Measurements from ENCODE around the gene COA1.
"Not testable (repeated sequence)": the region's sequence is repeated elsewhere in the genome, so short reads cannot be mapped to it uniquely, and the experiment has no call there.

The COA1 gene

GRCh38 chr7:43686991-43687390 lies 42.3 kb downstream of the COA1 start:
- DNase-seq: no peak

DNA sequence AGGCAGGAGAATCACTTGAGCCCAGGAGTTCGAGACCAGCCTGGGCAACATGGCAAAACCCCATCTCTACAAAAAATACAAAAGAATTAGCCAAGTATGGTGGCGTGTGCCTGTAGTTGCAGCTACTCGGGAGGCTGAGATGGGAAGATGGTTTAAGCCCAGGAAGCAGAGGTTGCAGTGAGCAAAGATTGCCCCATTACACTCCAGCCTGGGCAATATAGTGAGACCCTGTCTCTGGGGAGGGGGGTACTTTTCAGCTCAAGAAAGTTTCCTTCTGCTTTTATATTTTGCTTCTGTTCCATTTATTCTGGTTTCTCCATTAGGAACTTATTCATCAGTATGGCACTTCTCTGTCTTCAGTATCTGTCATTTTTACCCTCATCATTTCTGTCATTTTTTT lies 48.6 kb downstream of the COA1 start:
- no peak for DNase-seq

- DNase-seq: no peak
Measured at GRCh38 chr7:43679210-43680068, 49.9 kb downstream of the COA1 start.

DNA sequence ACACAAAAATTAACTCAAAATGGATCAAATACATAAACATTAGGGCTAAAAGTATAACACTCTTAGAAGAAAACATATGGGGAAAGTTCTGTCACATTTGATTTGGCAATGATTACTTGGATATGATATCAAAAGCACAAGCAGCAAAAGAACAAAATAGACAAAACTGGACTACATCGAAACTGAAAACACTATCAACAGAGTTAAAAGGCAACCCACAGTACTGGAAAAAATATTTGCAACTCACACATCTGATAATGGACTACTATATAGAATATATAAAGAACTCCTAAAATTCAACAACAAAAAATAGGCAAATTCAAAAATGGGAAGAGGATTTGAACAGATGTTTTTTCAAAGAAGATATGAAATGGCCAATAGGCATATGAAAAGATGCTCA lies 51.0 kb downstream of the COA1 start:
- DNase-seq: no peak

GRCh38 chr7:43677864-43678263 lies 51.5 kb downstream of the COA1 start:
- no peak for DNase-seq

- no peak for DNase-seq
Measured at GRCh38 chr7:43674559-43675436, 54.5 kb downstream of the COA1 start.

- not testable (repeated sequence) for DNase-seq
Measured at GRCh38 chr7:43673243-43673976, 55.9 kb downstream of the COA1 start.

GRCh38 chr7:43671521-43671920 lies 57.8 kb downstream of the COA1 start:
- DNase-seq: no peak

DNA sequence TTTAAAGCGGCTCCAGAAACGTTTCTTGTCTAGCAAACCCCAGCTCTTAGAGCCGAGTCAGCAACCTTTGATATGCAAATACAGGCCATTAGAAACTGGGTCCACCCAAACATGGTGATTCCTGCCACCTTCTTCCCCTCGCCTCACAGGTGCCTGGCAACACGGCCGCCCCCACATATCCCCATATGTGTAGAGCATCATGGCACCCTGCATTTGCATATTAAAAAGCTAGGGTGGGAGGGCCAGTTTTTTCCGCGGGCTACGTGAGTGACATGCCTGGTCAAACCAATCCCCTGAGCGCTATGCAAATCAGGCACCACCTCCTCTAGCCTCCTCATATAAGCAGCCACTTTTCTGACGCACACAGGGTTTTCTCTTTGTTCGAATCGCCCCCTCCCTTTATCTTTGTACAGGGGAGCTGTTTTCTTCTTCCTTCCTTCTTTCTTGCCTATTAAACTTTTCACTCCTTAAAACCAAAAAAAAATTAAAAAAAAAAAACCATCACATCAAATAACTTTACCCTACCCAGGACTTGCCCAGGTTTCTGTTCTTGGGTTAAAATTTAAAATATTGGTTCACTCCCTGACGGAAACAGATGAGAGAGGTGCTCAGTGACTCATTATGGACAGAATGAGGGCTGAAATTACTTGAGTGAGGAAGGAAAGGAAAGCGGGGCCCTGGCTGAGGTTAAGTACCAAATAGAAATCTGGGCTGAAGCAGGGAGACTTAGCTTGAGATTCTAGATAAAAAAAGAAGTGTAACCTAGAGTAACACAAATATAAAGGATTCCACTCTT lies 59.8 kb downstream of the COA1 start:
- no peak for DNase-seq

DNA sequence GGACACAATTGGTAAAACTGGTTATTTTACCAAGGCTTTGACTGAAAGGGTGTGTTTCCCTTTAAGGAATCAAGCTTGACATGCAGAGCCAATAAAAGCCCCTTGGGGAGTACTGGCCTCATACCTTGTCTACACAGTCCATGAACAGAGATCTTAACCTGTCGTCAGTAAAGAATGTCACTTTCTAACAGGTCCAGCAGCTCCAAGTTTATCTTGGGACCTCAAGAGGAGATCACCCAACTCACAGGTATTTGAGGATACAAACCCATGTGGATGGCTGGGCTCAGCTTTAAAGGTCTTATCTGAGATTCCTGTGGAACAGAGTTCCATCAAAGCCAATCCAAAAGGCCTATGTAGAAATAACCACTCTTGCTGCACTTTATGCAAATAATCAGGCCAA lies 61.3 kb downstream of the COA1 start:
- no peak for DNase-seq

GRCh38 chr7:43666938-43667337 lies 62.4 kb downstream of the COA1 start:
- DNase-seq: no peak

DNA sequence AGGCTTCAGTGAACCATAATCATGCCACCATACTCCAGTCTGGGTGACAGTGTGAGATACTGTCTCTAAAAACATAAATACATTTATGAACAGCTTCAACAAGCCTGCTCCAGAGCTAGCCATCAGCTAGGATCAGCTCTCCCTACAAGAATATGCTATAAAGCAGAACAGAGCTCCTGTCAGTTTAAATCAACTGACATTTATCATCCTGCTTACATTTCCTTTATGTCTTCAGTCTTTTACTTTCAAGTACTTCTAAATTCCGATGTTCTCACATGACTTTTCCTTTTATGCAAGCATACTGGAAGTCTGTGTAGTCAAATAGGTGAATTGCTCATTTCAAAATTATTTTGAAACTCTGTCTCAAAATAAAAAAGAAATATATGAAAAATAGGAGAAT lies 64.6 kb downstream of the COA1 start:
- DNase-seq: no peak

- no peak for DNase-seq
Measured at GRCh38 chr7:43660141-43660540, 69.2 kb downstream of the COA1 start.

DNA sequence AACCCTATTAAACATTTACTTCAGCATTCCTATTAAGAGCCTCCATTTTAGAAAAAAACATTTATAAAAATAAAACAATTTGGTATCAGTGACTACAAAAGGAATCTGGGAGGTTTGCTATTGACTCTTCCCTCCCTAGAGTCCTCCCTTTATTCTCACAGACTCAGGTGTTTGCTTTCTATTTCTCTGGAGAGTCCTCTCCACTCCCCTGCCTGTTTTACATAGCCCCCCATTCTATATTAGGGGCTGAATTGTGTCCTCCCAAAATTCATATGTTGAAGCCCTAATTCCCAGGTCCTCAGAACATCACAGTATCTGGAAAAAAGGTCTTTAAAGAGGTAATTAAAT lies 69.8 kb downstream of the COA1 start:
- no peak for DNase-seq

DNA sequence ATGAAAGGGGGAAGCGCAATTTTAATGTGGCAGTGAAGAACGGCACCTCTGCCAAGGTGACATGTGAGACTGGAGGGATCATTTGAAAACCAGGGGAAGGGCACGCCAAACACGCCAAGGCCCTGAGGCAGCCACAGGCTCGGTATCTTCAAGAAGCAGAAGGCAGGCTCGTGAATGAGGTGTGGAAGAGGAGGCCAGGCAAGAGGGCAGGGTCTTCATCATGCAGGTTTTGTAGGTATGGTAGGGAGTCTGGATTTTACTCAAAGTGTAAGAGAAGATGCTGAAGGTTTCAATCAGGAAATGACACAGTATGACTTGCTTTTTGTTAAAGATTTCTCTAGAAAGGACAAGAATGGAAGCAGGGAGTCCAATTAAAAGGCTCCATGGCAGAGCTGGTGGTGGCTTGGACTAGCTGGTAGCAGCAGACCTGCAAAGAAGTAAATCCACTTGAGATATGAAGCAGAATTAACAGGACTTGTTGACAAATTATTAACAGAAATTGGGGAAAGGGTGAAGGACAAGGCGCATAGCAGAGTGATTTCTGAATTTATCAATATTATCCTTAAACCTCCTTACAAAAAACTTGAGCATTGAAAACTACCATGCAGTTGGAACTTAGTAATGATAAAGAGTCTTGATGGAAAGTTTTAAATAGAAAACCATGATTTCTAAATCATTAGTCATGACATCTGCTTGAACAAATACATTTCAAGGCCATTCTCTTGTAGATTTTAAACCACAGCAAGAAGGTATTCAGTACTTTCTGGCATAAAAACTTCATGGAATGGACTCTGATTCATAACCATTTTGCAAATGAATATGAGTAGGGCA lies 70.4 kb downstream of the COA1 start:
- no peak for DNase-seq

DNA sequence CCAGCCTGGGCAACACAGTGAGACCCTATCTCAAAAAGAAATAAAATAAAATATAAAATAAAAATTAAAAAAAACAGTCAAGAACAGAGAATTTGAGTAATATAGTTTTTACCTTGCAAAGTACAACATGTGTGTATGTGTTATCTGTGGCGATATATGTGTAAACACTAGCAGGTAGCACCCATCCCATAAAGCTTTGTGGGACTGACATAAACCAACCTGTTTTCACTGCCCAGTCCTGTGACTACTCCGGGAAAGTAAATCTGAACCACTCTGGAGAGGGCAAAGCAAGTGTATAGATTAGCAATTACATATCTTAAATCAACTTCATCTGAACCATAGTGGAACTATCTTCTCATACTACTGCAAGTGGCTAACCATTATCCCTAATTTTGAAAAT lies 72.3 kb downstream of the COA1 start:
- DNase-seq: no peak

DNA sequence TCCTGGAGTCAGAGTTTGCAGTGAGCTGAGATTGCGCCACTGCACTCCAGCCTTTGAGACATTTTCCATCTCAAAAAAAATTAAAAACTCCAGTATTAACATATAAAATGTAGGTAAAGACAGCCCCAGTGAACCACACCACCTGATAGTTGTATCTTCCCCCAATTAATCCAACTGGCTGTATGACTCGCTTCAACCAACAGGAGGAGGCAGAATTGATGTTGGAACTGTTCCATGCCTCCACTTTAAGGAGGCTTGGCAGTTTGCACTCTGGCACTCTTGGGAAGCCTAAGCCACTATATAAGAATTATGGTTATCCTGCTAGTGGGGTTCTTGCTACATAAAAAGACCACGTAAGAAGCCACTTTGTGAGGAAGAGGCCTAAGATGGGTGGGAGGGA lies 73.7 kb downstream of the COA1 start:
- no peak for DNase-seq

DNA sequence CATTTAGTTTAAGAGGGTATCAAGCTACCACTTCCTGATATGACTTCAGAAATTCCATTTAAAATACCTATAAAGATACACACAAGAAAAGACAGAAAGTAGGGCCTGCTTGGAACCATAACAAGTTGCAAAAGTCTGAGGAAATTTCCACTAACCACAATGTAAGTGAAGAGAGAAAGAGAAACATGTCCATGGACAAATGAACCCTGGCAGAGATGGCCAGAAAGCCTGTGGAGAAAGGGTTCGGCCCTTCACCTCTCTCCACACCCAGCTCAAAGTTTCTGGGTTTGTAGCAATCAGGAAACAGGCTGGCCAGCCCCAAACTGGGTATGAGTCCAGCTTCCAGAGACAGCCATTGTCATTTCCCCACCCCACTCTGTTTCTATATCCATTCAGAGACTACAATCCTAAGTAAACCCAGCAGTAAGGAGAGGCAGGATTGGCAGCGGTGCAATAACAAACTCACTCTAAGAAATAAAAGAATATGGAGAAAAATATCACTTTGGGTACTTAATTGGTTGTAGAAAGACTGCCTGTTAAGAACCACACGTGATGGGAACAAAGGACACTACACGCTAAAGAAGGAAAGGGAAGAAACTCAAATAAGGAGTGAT lies 75.3 kb downstream of the COA1 start:
- DNase-seq: no peak

DNA sequence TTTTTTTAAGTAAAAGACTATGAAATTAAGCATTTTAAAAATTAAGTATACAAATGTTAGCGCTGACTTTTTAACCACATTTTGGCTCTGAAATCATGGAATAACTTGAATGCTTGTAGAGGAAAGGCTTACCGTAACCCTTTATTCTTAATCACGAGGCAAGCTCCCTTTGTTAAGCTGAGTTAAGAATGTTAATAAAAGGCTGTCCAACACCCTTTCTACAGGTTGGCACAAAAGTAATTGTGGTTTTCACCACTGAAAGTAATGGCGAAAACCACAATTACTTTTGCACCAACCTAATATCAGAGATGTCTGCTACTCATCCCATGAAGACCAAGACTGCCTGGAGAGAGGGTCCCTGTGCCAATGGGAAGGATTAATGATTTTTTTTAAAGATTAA lies 75.9 kb downstream of the COA1 start:
- DNase-seq: no peak

DNA sequence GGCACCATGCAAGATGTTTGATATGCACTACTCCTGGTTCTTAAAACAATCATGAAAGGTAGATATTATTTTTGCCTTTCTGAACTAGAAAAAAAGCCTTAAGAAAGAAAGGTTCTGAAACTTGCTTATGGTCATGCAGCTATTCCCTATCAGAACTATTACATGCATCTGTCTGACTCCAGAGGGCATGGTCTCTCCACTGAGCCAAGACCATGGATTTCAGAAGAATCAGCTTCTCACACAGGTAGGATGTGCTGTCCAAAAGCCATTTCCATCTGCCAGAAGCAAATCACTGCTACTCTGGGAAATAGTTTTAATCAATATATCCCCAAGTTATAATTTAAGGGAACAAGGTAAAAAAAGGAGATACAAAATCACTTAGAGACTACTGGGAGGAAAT lies 77.0 kb downstream of the COA1 start:
- DNase-seq: no peak

DNA sequence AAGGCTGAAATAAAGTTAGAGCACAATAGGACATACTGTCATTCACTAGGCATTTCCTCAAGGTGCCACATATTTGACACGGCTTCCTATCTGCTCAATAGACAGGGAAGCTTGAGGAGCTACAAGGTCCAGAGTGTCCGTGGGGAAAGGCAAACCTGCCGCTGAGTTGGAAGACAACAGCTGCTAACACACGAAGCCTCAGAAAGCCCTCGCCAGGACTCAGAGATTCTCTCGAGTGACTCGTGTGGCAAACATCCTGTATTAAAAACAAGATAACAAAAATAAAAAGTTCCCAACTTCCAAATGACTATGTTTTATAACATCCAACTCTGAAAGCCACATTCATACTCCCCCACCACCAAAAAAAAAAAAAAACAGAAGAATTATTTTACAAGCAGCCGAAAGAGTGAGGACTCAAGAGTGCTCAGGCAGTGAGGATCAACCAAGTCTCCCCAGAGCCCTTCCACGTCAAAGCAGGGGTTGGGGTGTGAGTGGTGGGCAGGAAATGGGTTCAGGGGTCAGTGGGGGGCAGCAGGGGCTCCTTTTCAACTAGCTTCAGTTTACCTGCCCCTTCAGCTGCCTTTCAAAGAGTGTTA lies 78.8 kb downstream of the COA1 start:
- no peak for DNase-seq
